Muscle of leg (tissue), 9 donors: Measurements from ENCODE around the gene SRBD1. TPM values are rescaled to one million over a fixed set of nuclear protein-coding genes. Genes with fewer than 3 reads are reported as not detected.

ENCODE experiments used
- polyA plus RNA-seq, 8 donors: library from polyadenylated mRNA; unstranded; fragments of 120-200 nt; gene quantifications; one replicate each; pipeline versions ENCODE4 v1.2.1 to v1.2.3, GENCODE V29; 2013; ENCODE audit warnings: inconsistent platforms in 1 of 8, low replicate concordance in 1 of 8; ENCODE audit not compliant: insufficient read length in 8 of 8, insufficient read depth in 1 of 8
- total RNA-seq: library from RNA; stranded (reverse); fragments of 120-200 nt; gene quantifications from one replicate; pipeline ENCODE4 v1.2.4, GENCODE V29; 2013

SRBD1 gene
- total and polyA plus RNA-seq, 9 donors: 8.5 to 18.8 (median 11.3) TPM

Other genes starting within 250 kb of the SRBD1 start
- 8.6 TPM for gene PRKCE, start 40.4 kb upstream of the SRBD1 start, total RNA-seq
- 1 to 10 TPM; 3.5 to 7.7 (median 6.3) TPM for gene PRKCE, start 40.4 kb upstream of the SRBD1 start, polyA plus RNA-seq